IMR-90 (cell line): ENCODE results near the gene LARP1B. TPM values are rescaled to one million over a fixed set of nuclear protein-coding genes. Genes with fewer than 3 reads are reported as not detected.

ENCODE experiments used
- ATAC-seq: fragments of 200-7000 bp; cut with Tn5 transposase; 2 replicates; pipeline ENCODE4 v1.9.1; 2020; ENCODE audit warnings: low read depth, mild to moderate bottlenecking, moderate library complexity
- BruUV-seq: library from RNA; stranded (reverse); fragments of 400-500 nt; replicated peaks from 2 replicates; lab custom pipeline; 2021; lab: Mats Ljungman, UMichigan
- CTCF ChIA-PET: fragments of 300-600 bp; formaldehyde crosslinking; extraction: SDS; loops from one replicate; lab custom pipeline; 2021; ENCODE audit warnings: antibody characterized with exemption; lab: Yijun Ruan, JAX
- POLR2A ChIA-PET: fragments of 300-600 bp; sonication (Branson Sonifier 250); formaldehyde crosslinking; loops from one replicate; lab custom pipeline; 2022; ENCODE audit warnings: antibody characterized with exemption; ENCODE audit not compliant: unreplicated experiment; lab: Charles Lee
- DNase-seq: peaks from one replicate; pipeline ENCODE4 v3.0.0; 2013
- H2AFZ ChIP-seq: replicated peaks from 2 replicates; pipeline ENCODE3; 2013; ENCODE audit warnings: low read length, mild to moderate bottlenecking; ENCODE audit not compliant: poor library complexity
- H2AK5ac ChIP-seq: 2 replicates; pipeline ENCODE4 v1.6.1; 2013; ENCODE audit warnings: low read depth, low read length, inconsistent platforms
- H2AK9ac ChIP-seq: replicated peaks from 2 replicates; pipeline ENCODE3; 2013; ENCODE audit warnings: mild to moderate bottlenecking, low read depth, low read length, moderate library complexity; ENCODE audit not compliant: poor library complexity
- H2BK120ac ChIP-seq: 2 replicates; pipeline ENCODE4 v1.6.1; 2013; ENCODE audit warnings: low read depth, low read length, inconsistent platforms
- H2BK15ac ChIP-seq: 3 replicates; pipeline ENCODE4 v1.6.1; 2013; ENCODE audit warnings: low read depth, low read length, inconsistent platforms
- H2BK20ac ChIP-seq: 2 replicates; pipeline ENCODE4 v1.6.1; 2013; ENCODE audit warnings: low read depth, mild to moderate bottlenecking, inconsistent platforms, low read length, moderate library complexity
- H2BK5ac ChIP-seq: 2 replicates; pipeline ENCODE4 v1.6.1; 2013; ENCODE audit warnings: mild to moderate bottlenecking, low read depth, low read length, inconsistent platforms; ENCODE audit not compliant: poor library complexity, severe bottlenecking
- H3K14ac ChIP-seq: replicated peaks from 2 replicates; pipeline ENCODE4 v1.6.1; 2013; ENCODE audit warnings: low read depth, low read length, inconsistent platforms
- H3K18ac ChIP-seq: 2 replicates; pipeline ENCODE4 v1.6.1; 2013; ENCODE audit warnings: low read depth, low read length, control low read depth
- H3K23ac ChIP-seq: 2 replicates; pipeline ENCODE4 v1.6.1; 2013; ENCODE audit warnings: low read depth, low read length, inconsistent platforms
- H3K27ac ChIP-seq: 2 replicates; pipeline ENCODE4 v1.5.1; 2013; ENCODE audit warnings: mild to moderate bottlenecking, control low read depth, low read length; ENCODE audit not compliant: insufficient read depth
- H3K27me3 ChIP-seq: 2 replicates; pipeline ENCODE4 v1.6.1; 2013; ENCODE audit warnings: low read length; ENCODE audit not compliant: control insufficient read depth, insufficient read depth
- H3K36me3 ChIP-seq: 2 replicates; pipeline ENCODE4 v1.6.1; 2013; ENCODE audit warnings: low read length, mixed read lengths; ENCODE audit not compliant: control insufficient read depth, insufficient read depth
- H3K4ac ChIP-seq: 2 replicates; pipeline ENCODE4 v1.6.1; 2013; ENCODE audit warnings: low read depth, low read length, inconsistent platforms
- H3K4me1 ChIP-seq: 2 replicates; pipeline ENCODE4 v1.6.1; 2013; ENCODE audit warnings: low read length, mixed read lengths; ENCODE audit not compliant: control insufficient read depth, insufficient read depth
- H3K4me2 ChIP-seq: 2 replicates; pipeline ENCODE4 v1.6.1; 2013; ENCODE audit warnings: low read depth, mild to moderate bottlenecking, control low read depth, low read length, moderate library complexity
- H3K4me3 ChIP-seq: 2 replicates; pipeline ENCODE4 v1.5.1; 2013; ENCODE audit warnings: low read depth, mild to moderate bottlenecking, control low read depth, low read length, moderate library complexity; ENCODE audit not compliant: insufficient read depth
- H3K56ac ChIP-seq: 2 replicates; pipeline ENCODE4 v1.6.1; 2013; ENCODE audit warnings: low read length, inconsistent platforms; ENCODE audit not compliant: insufficient read depth; ENCODE audit errors: extremely low read depth
- H3K79me1 ChIP-seq, 2 experiments: 2 replicates each; pipeline ENCODE4 v1.6.1; 2013; ENCODE audit warnings: low read length in 2 of 2, inconsistent platforms in 1 of 2, low read depth in 1 of 2
- H3K9ac ChIP-seq: 2 replicates; pipeline ENCODE4 v1.6.1; 2013; ENCODE audit warnings: low read depth, low read length, control low read depth
- H3K9me1 ChIP-seq: 2 replicates; pipeline ENCODE4 v1.6.1; 2013; ENCODE audit warnings: low read length, inconsistent platforms; ENCODE audit not compliant: insufficient read depth
- H3K9me3 ChIP-seq: 2 replicates; pipeline ENCODE4 v1.6.1; 2013; ENCODE audit warnings: low read length; ENCODE audit not compliant: control insufficient read depth, insufficient read depth
- H4K20me1 ChIP-seq: 2 replicates; pipeline ENCODE4 v1.6.1; 2013; ENCODE audit warnings: low read length, inconsistent platforms; ENCODE audit not compliant: insufficient read depth
- H4K5ac ChIP-seq: 2 replicates; pipeline ENCODE4 v1.6.1; 2013; ENCODE audit warnings: mild to moderate bottlenecking, low read depth, low read length, control low read depth
- H4K8ac ChIP-seq, 2 experiments: 2 replicates each; pipeline ENCODE4 v1.6.1; 2013; ENCODE audit warnings: low read depth in 2 of 2, low read length in 2 of 2, control low read depth in 1 of 2, inconsistent platforms in 1 of 2
- H4K91ac ChIP-seq: 2 replicates; pipeline ENCODE4 v1.6.1; 2013; ENCODE audit warnings: low read depth, low read length, inconsistent platforms; ENCODE audit not compliant: insufficient read depth
- BHLHE40 ChIP-seq: fragments of 150-350 bp; IDR thresholded peaks from 2 replicates; pipeline ENCODE4 v1.6.1; 2016; ENCODE audit warnings: mild to moderate bottlenecking, low read depth, low read length
- CEBPB ChIP-seq: IDR thresholded peaks from 2 replicates; pipeline ENCODE4 v1.6.1; 2012; ENCODE audit warnings: low read depth, low read length, improper control_type of control experiment
- CTCF ChIP-seq: conservative IDR thresholded peaks from 2 replicates; pipeline ENCODE4 v1.5.1; 2012; ENCODE audit warnings: mild to moderate bottlenecking, low read depth, low read length, improper control_type of control experiment
- MAFK ChIP-seq: IDR thresholded peaks from 2 replicates; pipeline ENCODE4 v1.6.1; 2012; ENCODE audit warnings: low read depth, low read length, improper control_type of control experiment
- MAZ ChIP-seq: IDR thresholded peaks from 2 replicates; pipeline ENCODE4 v1.6.1; 2012; ENCODE audit warnings: low read depth, mild to moderate bottlenecking, low read length, improper control_type of control experiment, moderate library complexity, borderline replicate concordance
- NFE2L2 ChIP-seq: fragments of 150-350 bp; IDR thresholded peaks from 2 replicates; pipeline ENCODE4 v1.6.1; 2016; ENCODE audit warnings: low read depth, mild to moderate bottlenecking, low read length
- POLR2A ChIP-seq: IDR thresholded peaks from 2 replicates; pipeline ENCODE4 v1.6.1; 2012; ENCODE audit warnings: mild to moderate bottlenecking, low read depth, low read length
- RAD21 ChIP-seq: IDR thresholded peaks from 2 replicates; pipeline ENCODE4 v1.6.1; 2012; ENCODE audit warnings: low read length, improper control_type of control experiment
- RCOR1 ChIP-seq: IDR thresholded peaks from 2 replicates; pipeline ENCODE4 v1.6.1; 2012; ENCODE audit warnings: mild to moderate bottlenecking, low read length, improper control_type of control experiment; ENCODE audit not compliant: insufficient replicate concordance
- dilution Hi-C: fragments of 300-500 bp; cut with HindIII; formaldehyde crosslinking; loops from one replicate; pipeline ENCODE4 v1.14.3; 2018; ENCODE audit warnings: low sequenced_read_pairs; ENCODE audit not compliant: unreplicated experiment
- in situ Hi-C: fragments of 300-500 bp; cut with MboI; formaldehyde crosslinking; loops from 3 replicates; pipeline ENCODE4 v1.14.3; 2019; ENCODE audit warnings: low sequenced_read_pairs, inconsistent platforms, mixed read lengths
- intact Hi-C: fragments of 100-400 bp; cut with micrococcal nuclease; formaldehyde crosslinking; loops from 2 replicates; pipeline ENCODE4 v1.10.0; 2022
- polyA plus RNA-seq, 3 experiments: library from polyadenylated mRNA; depleted of rRNA; stranded (reverse); fragments of >200 nt; gene quantifications; 2 replicates each; pipeline ENCODE4 v1.2.3, GENCODE V29; 2012; ENCODE audit warnings: low replicate concordance in 1 of 3
- total RNA-seq: library from RNA; depleted of rRNA; stranded (reverse); fragments of >200 nt; gene quantifications from 2 replicates; pipeline ENCODE4 v1.2.3, GENCODE V29; 2012

The LARP1B gene
- total and polyA plus RNA-seq, 2 of the 4 experiments (the other 2 are of a cell fraction) = 8.8 to 11.1 TPM

GRCh38 chr4:128221586-128221985, 160.5 kb downstream of the LARP1B start:
- Histone ChIP-seq H2AK9ac (no peak overlapping the region), H3K23ac (no peak overlapping the region), H3K4me1 (peaks cover 12% of the 10 kb centered on the region), H4K8ac (no peak overlapping the region; a peak in 1 of 4 replicates), H3K27ac (no peak overlapping the region), H4K20me1 (no peaks in the 10 kb centered on the region), H3K56ac (no peak overlapping the region), H4K5ac (peak overlapping the region; percentile 89), H3K4ac (no peak overlapping the region), H2AK5ac (no peak overlapping the region), H2BK120ac (peak overlapping the region; percentile 42; the same call in 1 of the 2 replicates), H3K9ac (no peak overlapping the region; the same call in 1 of the 2 replicates), H3K4me2 (0 out of 2 replicates have a peak overlapping the region, but pooled peaks have one; percentile 13), H2AFZ (no peak overlapping the region), H3K79me1 (no peaks in the 10 kb centered on the region), H2BK20ac (no peak overlapping the region), H3K4me3 (no peak overlapping the region), H3K9me1 (no peaks in the 10 kb centered on the region), H3K14ac (no peak overlapping the region), H3K27me3 (no peaks in the 10 kb centered on the region), H2BK5ac (no peak overlapping the region), H3K18ac (peak overlapping the region; percentile 86; the same call in 1 of the 2 replicates), H4K91ac (no peak overlapping the region), H2BK15ac (no peak overlapping the region), H3K9me3 (no peaks in the 10 kb centered on the region), H3K36me3 (no peaks in the 10 kb centered on the region)
- CTCF ChIA-PET = interaction anchor here (0.6 kb wide), 1 partner anchor 69 kb away, joined by 3 read pairs; no protein-coding TSS in a partner anchor
- intact Hi-C loops (no loop called here), dilution Hi-C loops (no loop called here), in situ Hi-C loops (no loop called here)
- no TSS peak for BruUV-seq
- no peak for ATAC-seq
- POLR2A ChIA-PET = no interaction called here
- TF ChIP-seq RCOR1 (no peak), NFE2L2 (no peak), MAFK (no peak), BHLHE40 (no peak), CEBPB (no peak), RAD21 (no peak), POLR2A (no peak), MAZ (no peak), CTCF (no peak)
- DNase-seq = no peak
